ENCODE results near the gene DYRK3. TPM values are rescaled to one million over a fixed set of nuclear protein-coding genes. Genes with fewer than 3 reads are reported as not detected.
A peak's percentile ranks its signal among the peaks of the same experiment; 100 is the strongest.

The DYRK3 gene
- total and polyA plus RNA-seq, 9 of the 15 experiments (the other 6 are each of a cell fraction or from before 2014, with no cell fraction given), result 4.5 to 33.7 (median 25.7) TPM

DNA sequence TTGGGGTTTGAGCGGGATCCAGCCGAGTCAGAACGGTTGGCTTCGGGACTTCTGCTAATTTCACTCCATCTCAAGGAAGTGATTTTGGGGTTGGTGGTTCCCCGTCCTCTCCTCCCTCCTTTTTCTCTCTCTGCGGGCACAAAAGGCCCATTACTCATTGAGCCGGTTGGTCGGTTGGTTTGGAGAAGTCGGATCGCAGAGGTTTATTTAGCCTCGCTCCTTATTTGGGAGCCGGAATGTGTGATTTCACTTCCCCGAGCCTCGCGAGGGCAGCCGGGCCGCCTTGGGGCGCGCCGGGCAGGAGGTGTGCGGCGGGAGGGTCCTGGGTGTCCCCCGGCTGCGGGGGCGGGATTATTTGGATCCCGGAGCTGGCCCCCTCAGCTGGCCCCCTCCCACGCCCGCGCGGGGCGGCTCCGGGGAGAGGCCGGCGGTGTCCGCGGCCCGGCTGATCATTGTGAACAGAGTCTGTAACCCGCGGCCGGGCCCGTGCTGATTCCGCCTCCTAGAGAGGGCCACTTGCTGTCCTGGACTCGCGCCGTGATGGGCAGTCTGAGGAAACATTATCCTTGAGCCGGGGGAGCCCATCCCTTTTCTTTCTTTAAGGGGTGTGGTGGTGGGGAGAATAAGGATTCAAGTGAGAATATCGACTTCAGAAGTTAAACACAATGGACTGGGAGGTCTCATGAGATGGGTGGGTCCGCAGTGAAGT, 50.6 kb downstream of the DYRK3 start (continued):
- TF ChIP-seq, protein P1, sequence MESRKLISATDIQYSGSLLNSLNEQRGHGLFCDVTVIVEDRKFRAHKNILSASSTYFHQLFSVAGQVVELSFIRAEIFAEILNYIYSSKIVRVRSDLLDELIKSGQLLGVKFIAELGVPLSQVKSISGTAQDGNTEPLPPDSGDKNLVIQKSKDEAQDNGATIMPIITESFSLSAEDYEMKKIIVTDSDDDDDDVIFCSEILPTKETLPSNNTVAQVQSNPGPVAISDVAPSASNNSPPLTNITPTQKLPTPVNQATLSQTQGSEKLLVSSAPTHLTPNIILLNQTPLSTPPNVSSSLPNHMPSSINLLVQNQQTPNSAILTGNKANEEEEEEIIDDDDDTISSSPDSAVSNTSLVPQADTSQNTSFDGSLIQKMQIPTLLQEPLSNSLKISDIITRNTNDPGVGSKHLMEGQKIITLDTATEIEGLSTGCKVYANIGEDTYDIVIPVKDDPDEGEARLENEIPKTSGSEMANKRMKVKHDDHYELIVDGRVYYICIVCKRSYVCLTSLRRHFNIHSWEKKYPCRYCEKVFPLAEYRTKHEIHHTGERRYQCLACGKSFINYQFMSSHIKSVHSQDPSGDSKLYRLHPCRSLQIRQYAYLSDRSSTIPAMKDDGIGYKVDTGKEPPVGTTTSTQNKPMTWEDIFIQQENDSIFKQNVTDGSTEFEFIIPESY (CRISPR knock-in tag; IDR thresholded peaks at IDR 0.05), result no peak
- TF ChIP-seq ZNF766 (CRISPR knock-in tag; conservative IDR thresholded peaks at IDR 0.05), result peak; percentile 100
- TF ChIP-seq DPF2 (IDR thresholded peaks at IDR 0.05), result peak; percentile 36; the same call in 1 of the 2 replicates
- TF ChIP-seq DIDO1 (tag; IDR thresholded peaks at IDR 0.05; ENCODE audit: low read depth), result no peak
- TF ChIP-seq SP2 (IDR thresholded peaks at IDR 0.05; ENCODE audit: extremely low read depth, low read depth, low read length, poor library complexity, severe bottlenecking), result no peak
- no peak for TF ChIP-seq HMG20B (CRISPR knock-in tag; IDR thresholded peaks at IDR 0.05)
- no peak for TF ChIP-seq CBFA2T3 (IDR thresholded peaks at IDR 0.05)
- no peak for TF ChIP-seq ARHGAP35 (IDR thresholded peaks at IDR 0.05; ENCODE audit: partially characterized antibody)
- TF ChIP-seq ZBED1 (IDR thresholded peaks at IDR 0.05), result no peak
- TF ChIP-seq JUNB (CRISPR knock-in tag; conservative IDR thresholded peaks at IDR 0.05), result no peak
- no peak for TF ChIP-seq RBM25 (IDR thresholded peaks at IDR 0.05; ENCODE audit: low read depth, low read length, severe bottlenecking)
- TF ChIP-seq OTX1 (CRISPR knock-in tag; IDR thresholded peaks at IDR 0.05), result no peak
- TF ChIP-seq EWSR1 (IDR thresholded peaks at IDR 0.05; ENCODE audit: borderline replicate concordance, low read depth, partially characterized antibody), result no peak
- peak; percentile 33; the same call in 1 of the 2 replicates for TF ChIP-seq PHF21A (IDR thresholded peaks at IDR 0.05; ENCODE audit: borderline replicate concordance, low read depth)
- no peak for TF ChIP-seq ZNF444 (CRISPR knock-in tag; IDR thresholded peaks at IDR 0.05)
- TF ChIP-seq MYBL2 (IDR thresholded peaks at IDR 0.05; ENCODE audit: low read depth), result no peak
- TF ChIP-seq MYBL2 (CRISPR knock-in tag; IDR thresholded peaks at IDR 0.05; ENCODE audit: borderline replicate concordance), result no peak
- TF ChIP-seq MYC (IDR thresholded peaks at IDR 0.05; ENCODE audit: low read depth, low read length), result no peak
- TF ChIP-seq MYC (CRISPR knock-in tag; IDR thresholded peaks at IDR 0.05; ENCODE audit: borderline replicate concordance, low read depth), result no peak
- TF ChIP-seq, protein P2, sequence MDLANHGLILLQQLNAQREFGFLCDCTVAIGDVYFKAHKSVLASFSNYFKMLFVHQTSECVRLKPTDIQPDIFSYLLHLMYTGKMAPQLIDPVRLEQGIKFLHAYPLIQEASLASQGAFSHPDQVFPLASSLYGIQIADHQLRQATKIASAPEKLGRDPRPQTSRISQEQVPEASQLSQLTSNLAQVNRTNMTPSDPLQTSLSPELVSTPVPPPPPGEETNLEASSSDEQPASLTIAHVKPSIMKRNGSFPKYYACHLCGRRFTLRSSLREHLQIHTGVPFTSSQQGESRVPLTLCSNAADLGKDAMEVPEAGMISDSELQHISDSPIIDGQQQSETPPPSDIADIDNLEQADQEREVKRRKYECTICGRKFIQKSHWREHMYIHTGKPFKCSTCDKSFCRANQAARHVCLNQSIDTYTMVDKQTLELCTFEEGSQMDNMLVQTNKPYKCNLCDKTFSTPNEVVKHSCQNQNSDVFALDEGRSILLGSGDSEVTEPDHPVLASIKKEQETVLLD (IDR thresholded peaks at IDR 0.05), result no peak
- TF ChIP-seq KLF1 (tag; IDR thresholded peaks at IDR 0.05), result peak; percentile 30; the same call in 1 of the 2 replicates
- peak; percentile 35 to 42; a peak in 2 of 4 replicates for TF ChIP-seq MAZ (CRISPR knock-in tag; conservative IDR thresholded peaks at IDR 0.05 in 1 of 2, IDR thresholded peaks at IDR 0.05 in 1 of 2)
- no peak for TF ChIP-seq NR0B1 (IDR thresholded peaks at IDR 0.05; ENCODE audit: partially characterized antibody)
- TF ChIP-seq C11orf30 (IDR thresholded peaks at IDR 0.05; ENCODE audit: low read depth), result no peak
- TF ChIP-seq ZNF589 (CRISPR knock-in tag; IDR thresholded peaks at IDR 0.05; ENCODE audit: low read depth), result no peak
- TF ChIP-seq CSDE1 (IDR thresholded peaks at IDR 0.05), result no peak
- TF ChIP-seq GTF2F1 (IDR thresholded peaks at IDR 0.05; ENCODE audit: low read depth, low read length), result no peak
